ENCODE results near the gene PTCH2.

Gene PTCH2

DNA sequence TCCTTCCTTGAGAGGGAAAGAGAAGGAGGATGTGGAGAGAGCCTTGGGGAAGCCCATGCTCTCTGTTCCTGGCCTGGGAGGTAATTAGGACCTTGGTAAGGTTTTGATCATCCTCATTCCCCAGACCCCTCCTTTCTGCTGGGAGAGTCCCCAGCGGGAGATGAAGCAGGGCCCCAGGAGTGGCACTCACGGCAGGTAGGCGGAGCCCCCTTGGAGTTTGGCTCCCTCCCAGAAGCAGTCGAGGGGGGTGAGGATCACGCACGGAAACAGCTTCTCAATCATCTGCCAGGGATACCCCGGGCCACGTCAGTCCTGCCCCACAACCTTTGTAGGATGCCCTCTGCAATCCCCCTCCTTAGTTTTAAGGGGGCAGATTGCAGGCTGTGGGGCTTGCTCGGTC lies 11.5 kb downstream of the PTCH2 start:
- no peak overlapping the region for H3K4me3 ChIP-seq (ENCODE audit: low read length)
- TF ChIP-seq, protein P1, sequence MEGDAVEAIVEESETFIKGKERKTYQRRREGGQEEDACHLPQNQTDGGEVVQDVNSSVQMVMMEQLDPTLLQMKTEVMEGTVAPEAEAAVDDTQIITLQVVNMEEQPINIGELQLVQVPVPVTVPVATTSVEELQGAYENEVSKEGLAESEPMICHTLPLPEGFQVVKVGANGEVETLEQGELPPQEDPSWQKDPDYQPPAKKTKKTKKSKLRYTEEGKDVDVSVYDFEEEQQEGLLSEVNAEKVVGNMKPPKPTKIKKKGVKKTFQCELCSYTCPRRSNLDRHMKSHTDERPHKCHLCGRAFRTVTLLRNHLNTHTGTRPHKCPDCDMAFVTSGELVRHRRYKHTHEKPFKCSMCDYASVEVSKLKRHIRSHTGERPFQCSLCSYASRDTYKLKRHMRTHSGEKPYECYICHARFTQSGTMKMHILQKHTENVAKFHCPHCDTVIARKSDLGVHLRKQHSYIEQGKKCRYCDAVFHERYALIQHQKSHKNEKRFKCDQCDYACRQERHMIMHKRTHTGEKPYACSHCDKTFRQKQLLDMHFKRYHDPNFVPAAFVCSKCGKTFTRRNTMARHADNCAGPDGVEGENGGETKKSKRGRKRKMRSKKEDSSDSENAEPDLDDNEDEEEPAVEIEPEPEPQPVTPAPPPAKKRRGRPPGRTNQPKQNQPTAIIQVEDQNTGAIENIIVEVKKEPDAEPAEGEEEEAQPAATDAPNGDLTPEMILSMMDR (IDR thresholded peaks at IDR 0.05; ENCODE audit: insufficient read depth, low read depth, low read length, missing control alignments), result no peak
- DNase-seq (ENCODE audit: low read depth), result no peak

DNA sequence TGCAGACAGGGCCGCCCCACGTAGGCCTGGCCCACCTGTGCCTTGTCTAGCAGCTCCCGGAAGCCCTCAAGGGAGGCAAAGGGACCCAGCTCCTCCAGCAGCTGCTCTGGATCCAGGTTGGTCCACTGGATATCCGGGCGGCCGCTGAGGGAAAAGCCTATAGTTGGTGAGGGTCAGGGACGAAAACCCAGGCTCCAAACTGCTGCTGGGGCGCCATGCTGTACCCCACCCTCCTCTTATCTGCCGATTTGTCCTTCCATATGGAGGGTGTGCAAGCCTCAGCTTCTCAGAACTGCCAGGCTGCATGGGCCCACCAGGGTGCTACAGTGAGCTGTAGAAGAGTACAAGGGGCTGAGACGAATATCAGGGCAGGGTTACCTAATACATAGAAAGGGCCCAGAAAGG lies 12.2 kb downstream of the PTCH2 start:
- DNase-seq (ENCODE audit: low read depth), result no peak
- TF ChIP-seq, protein P1 (IDR thresholded peaks at IDR 0.05; ENCODE audit: insufficient read depth, low read depth, low read length, missing control alignments), result no peak

DNA sequence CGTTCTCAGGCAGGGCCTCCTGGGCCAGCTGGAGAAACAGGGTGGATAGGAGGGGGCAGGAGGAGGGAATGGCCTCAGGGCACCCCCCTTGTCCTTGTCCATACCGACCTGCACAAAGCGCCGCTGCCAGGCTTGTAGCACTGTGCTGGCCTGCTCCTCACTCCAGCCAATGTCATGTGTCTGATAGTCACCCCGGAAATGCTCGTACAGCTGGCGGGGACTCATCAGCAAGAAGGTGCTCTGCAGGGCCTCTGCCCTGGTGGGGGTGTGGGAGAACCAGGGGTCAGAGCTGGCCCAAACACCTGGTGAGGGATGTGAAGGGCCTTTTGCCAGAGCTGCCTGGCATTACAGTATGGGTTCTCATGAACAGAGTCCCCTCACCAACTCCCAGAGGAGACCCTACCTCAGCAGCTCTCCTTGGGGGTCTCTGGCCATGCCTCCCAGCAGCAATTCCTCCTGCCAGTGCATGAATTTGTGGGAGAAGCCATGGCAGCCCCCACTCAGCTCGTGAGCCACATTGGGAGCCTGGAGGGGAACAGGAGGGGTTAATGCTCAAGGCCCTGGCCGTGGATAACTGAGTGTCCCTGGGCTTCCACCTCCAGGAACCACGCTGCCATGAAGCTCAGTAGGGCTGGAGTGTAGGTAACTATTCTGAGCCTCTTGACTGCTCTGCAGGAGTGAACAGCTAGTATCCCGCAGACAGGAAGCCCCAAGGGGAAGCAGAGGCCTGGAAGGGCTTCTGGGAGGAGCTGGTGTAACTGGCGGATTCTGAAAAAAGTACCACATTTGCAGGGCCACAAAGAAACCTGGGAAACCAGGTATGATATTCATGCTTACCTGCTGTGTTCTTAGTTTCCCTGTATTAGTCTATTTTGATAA lies 13.3 kb downstream of the PTCH2 start:
- no peak for DNase-seq (ENCODE audit: low read depth)
- H3K4me3 ChIP-seq (ENCODE audit: low read length), result no peak overlapping the region
- TF ChIP-seq, protein P1 (IDR thresholded peaks at IDR 0.05; ENCODE audit: insufficient read depth, low read depth, low read length, missing control alignments), result no peak

More for the DNA sequence above, 12.2 kb downstream of the PTCH2 start:
- H3K4me3 ChIP-seq (ENCODE audit: low read length), result no peak overlapping the region

DNA sequence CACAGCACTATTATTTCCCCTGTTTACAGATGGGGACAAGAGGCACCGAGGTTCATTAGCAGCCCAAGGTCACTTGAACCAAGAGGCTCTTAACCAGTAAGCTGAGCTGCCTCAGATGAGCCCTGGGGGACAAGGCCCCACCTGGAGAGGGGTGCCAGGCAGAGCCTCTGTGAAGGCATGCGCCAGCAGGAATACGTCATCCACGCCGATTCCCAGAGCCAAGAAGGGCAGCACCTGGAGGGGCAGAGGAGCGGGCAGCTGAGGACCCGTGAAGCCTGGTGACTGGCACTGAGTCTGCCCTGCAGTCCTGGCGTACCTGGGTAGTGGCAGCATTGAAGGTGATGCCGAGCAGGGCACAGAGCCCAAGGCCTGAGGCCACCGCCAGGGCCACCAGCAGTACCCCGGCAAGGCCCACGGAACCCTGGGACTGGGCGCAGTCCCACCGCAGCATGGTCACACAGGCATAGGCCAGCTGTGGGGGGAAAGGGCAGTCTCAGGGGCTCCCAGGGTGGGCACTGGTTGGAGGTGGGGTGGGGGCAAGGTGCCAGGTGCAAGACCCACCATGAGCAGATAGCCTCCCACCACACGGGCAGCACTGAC lies 14.1 kb downstream of the PTCH2 start:
- TF ChIP-seq, protein P1 (IDR thresholded peaks at IDR 0.05; ENCODE audit: insufficient read depth, low read depth, low read length, missing control alignments), result no peak
- no peak for DNase-seq (ENCODE audit: low read depth)
- H3K4me3 ChIP-seq (ENCODE audit: low read length), result no peak overlapping the region

DNA sequence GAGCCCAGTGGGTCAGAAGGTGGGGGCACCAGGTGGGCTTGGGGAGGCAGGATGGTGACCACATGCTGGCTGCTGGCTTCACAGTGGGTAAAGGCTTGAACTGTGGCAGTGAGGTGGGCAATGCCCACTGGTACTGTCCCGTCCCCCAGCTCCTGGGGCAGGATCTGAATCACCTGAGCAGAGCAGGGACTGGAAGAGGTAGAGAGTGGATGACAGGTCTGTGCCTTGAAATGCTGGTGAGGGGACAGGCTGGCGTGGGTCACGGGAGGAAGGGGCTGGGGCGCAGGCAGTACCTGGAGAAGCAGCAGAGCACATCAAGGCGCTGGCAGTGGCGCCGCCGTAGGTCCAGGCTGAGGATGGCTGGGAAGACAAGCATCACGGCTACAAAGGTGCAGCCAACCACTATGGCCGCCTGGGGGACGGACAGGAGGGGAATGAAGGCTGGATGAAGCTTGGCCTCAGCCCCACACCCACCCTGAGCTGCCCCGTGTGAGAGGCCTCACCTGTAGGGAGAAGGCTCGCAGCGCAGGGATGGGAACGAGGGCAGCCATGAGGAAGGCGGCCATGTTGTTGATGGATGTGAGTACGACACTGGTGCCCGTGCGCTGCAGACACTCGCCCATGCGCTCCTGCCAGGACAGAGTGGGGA lies 14.9 kb downstream of the PTCH2 start:
- no peak overlapping the region for H3K4me3 ChIP-seq (ENCODE audit: low read length)
- TF ChIP-seq, protein P1 (IDR thresholded peaks at IDR 0.05; ENCODE audit: insufficient read depth, low read depth, low read length, missing control alignments), result no peak
- DNase-seq (ENCODE audit: low read depth), result no peak

DNA sequence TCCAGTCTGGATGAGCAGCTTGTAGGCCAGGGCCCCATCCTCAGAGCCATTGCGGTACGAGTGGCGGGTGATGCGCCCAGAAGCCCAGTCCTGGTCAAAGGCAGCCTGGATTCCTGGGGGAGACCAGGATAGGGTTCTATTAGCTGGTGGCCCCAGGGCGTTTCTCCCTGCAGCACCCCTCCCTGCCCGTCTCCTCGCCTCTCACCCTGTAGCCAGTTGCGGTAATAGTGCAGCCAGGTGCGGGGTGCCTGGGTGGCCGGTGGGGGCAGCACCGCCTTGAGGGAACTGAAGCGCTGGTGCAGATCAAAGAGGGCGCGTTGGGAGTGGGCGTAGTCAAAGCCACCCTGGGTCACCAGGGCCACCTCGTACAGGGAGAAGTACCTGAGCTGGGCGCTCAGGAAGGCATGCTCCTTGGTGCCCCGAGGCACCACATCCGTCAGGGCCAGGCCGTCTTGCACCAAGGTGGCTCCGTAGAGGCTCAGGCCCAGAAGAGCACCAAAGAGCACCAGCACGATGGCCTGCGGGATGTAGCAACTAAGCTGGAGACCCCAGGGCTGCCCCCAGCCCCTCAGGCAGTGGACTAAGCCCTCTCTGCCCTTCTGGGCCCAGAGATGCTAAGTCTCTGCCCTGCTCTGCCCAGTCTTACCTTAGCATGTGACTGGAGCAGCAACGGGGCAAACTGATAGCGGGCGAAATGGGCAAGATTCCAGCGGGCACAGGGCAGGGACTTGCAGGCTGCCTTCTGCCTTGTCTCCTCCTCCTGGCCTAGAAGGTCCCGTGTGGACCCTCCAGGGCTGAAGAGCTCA lies 15.7 kb downstream of the PTCH2 start:
- TF ChIP-seq, protein P1 (IDR thresholded peaks at IDR 0.05; ENCODE audit: insufficient read depth, low read depth, low read length, missing control alignments), result no peak
- H3K4me3 ChIP-seq (ENCODE audit: low read length), result no peak overlapping the region

More for the DNA sequence above, 15.7 kb downstream of the PTCH2 start:
- DNase-seq (ENCODE audit: low read depth), result no peak
